K562 (cell line): Measurements from ENCODE around the gene EPN2. TPM values are rescaled to one million over a fixed set of nuclear protein-coding genes. Genes with fewer than 3 reads are reported as not detected.

ENCODE experiments used
- ATAC-seq: fragments of 200-7000 bp; cut with Tn5 transposase; 3 replicates; pipeline ENCODE4 v1.9.1; 2020; ENCODE audit warnings: moderate library complexity
- BruUV-seq: library from RNA; stranded (reverse); fragments of 400-500 nt; replicated peaks from 2 replicates; lab custom pipeline; 2021; lab: Mats Ljungman, UMichigan
- CTCF ChIA-PET: fragments of 300-600 bp; formaldehyde crosslinking; extraction: SDS; loops from one replicate; lab custom pipeline; 2021; ENCODE audit warnings: low intra/inter-chr PET ratio; lab: Yijun Ruan, JAX
- POLR2A ChIA-PET: fragments of 300-600, 350-650 bp; sonication (Branson Sonifier 250); formaldehyde crosslinking; extraction: SDS; loops from one replicate; lab custom pipeline; 2021; ENCODE audit warnings: antibody characterized with exemption, inconsistent platforms; lab: Yijun Ruan, JAX
- DNase-seq, 4 experiments: peaks; one replicate each; pipeline versions ENCODE4 v3.0.0 to v3.0.0-alpha.2; 2011 to 2018; ENCODE audit warnings: low spot score in 3 of 4, mixed read lengths in 3 of 4; ENCODE audit errors: extremely low read depth in 1 of 4
- FAIRE-seq: peaks from 2 replicates; lab custom pipeline; 2011; peaks lifted over from hg19 to GRCh38; lab: Jason Lieb, UNC
- H2AFZ ChIP-seq: 2 replicates; pipeline ENCODE4 v1.6.0; 2011; ENCODE audit warnings: low read depth, low read length, control low read depth, inconsistent platforms
- H3K27ac ChIP-seq: fragments of 200-600 bp; 3 replicates; pipeline ENCODE4 v1.8.0; 2011; ENCODE audit warnings: low read depth, mild to moderate bottlenecking, control low read depth, inconsistent platforms, low read length, moderate library complexity, mixed read lengths; ENCODE audit errors: extremely low read depth
- H3K27me3 ChIP-seq, 2 experiments: fragments of 300-600 bp in 1 of 2; 2 replicates in 1 of 2; 3 replicates in 1 of 2; pipeline versions ENCODE4 v1.6.0 to v1.8.0; 2011; ENCODE audit warnings: inconsistent platforms in 2 of 2, low read length in 2 of 2, mild to moderate bottlenecking in 1 of 2, mixed read lengths in 1 of 2, moderate library complexity in 1 of 2; ENCODE audit not compliant: control insufficient read depth in 2 of 2, insufficient read depth in 2 of 2
- H3K36me3 ChIP-seq: fragments of 300-600 bp; 3 replicates; pipeline ENCODE4 v1.8.0; 2011; ENCODE audit warnings: mild to moderate bottlenecking, low read length, inconsistent platforms; ENCODE audit not compliant: control insufficient read depth, insufficient read depth
- H3K4me1 ChIP-seq, 2 experiments: fragments of 200-600 bp in 1 of 2; replicated peaks in 1 of 2; 2 replicates in 1 of 2; 3 replicates in 1 of 2; pipeline versions ENCODE4 v1.5.1 to v1.8.0; 2011; ENCODE audit warnings: inconsistent platforms in 2 of 2, low read length in 2 of 2, mild to moderate bottlenecking in 1 of 2, mixed read lengths in 1 of 2, moderate library complexity in 1 of 2; ENCODE audit not compliant: control insufficient read depth in 2 of 2, insufficient read depth in 2 of 2
- H3K4me2 ChIP-seq: 2 replicates; pipeline ENCODE4 v1.6.1; 2011; ENCODE audit warnings: low read length, control low read depth, inconsistent platforms, mixed read lengths; ENCODE audit not compliant: insufficient read depth
- H3K4me3 ChIP-seq: fragments of 200-600 bp; sonication (generic), shearing (Covaris generic); 2 replicates; pipeline ENCODE4 v1.5.1; 2016; ENCODE audit warnings: control low read depth, inconsistent platforms
- H3K79me2 ChIP-seq: fragments of 200-600 bp; 3 replicates; pipeline ENCODE4 v1.8.0; 2011; ENCODE audit warnings: low read length, inconsistent platforms; ENCODE audit not compliant: control insufficient read depth, insufficient read depth
- H3K9ac ChIP-seq, 2 experiments: 2 replicates each; pipeline versions ENCODE4 v1.6.0 to v1.6.1; 2011; ENCODE audit warnings: low read depth in 2 of 2, low read length in 2 of 2, control low read depth in 1 of 2, inconsistent platforms in 1 of 2, mild to moderate bottlenecking in 1 of 2, mixed read lengths in 1 of 2; ENCODE audit not compliant: insufficient read depth in 1 of 2
- H3K9me1 ChIP-seq: one replicate; pipeline ENCODE4 v1.6.0; 2011; ENCODE audit warnings: inconsistent platforms, mild to moderate bottlenecking, low read length, moderate library complexity; ENCODE audit not compliant: control insufficient read depth, insufficient read depth
- H3K9me3 ChIP-seq: replicated peaks from 2 replicates; pipeline ENCODE4 v1.5.1; 2011; ENCODE audit warnings: low read depth, low read length, inconsistent platforms; ENCODE audit not compliant: control insufficient read depth, insufficient read depth
- H4K20me1 ChIP-seq: replicated peaks from 2 replicates; pipeline ENCODE4 v1.6.1; 2011; ENCODE audit warnings: low read length, inconsistent platforms, mixed read lengths; ENCODE audit not compliant: control insufficient read depth, insufficient read depth
- DNMT1 ChIP-seq: fragments of 450-650 bp; IDR thresholded peaks from 2 replicates; pipeline ENCODE4 v1.6.1; 2016; ENCODE audit warnings: antibody characterized with exemption, mild to moderate bottlenecking
- GTF2F1 ChIP-seq: IDR thresholded peaks from 2 replicates; pipeline ENCODE4 v1.6.1; 2011; ENCODE audit warnings: low read depth, low read length, improper control_type of control experiment
- HMG20A ChIP-seq: fragments of 450-650 bp; formaldehyde crosslinking; conservative IDR thresholded peaks from 2 replicates; pipeline ENCODE4 v1.4.0; 2020; ENCODE audit warnings: mild to moderate bottlenecking, mixed read lengths
- KLF16 ChIP-seq: IDR thresholded peaks from 2 replicates; pipeline ENCODE4 v1.6.1; 2016; ENCODE audit warnings: antibody characterized with exemption
- MAFF ChIP-seq: IDR thresholded peaks from 2 replicates; pipeline ENCODE4 v1.6.1; 2012; ENCODE audit warnings: low read length, improper control_type of control experiment
- MED1 ChIP-seq: sonication (generic); formaldehyde crosslinking; IDR thresholded peaks from 2 replicates; pipeline ENCODE4 v1.8.1; 2023; ENCODE audit warnings: missing genetic modification reagents, borderline replicate concordance
- SUPT5H ChIP-seq: fragments of 450-650 bp; IDR thresholded peaks from 2 replicates; pipeline ENCODE4 v1.6.1; 2016
- YY1 ChIP-seq, 3 experiments: IDR thresholded peaks; 2 replicates each; pipeline ENCODE4 v1.6.1; 2011; ENCODE audit warnings: low read length in 2 of 3, mild to moderate bottlenecking in 2 of 3, moderate library complexity in 2 of 3, borderline replicate concordance in 1 of 3, control low read depth in 1 of 3, low read depth in 1 of 3; ENCODE audit not compliant: insufficient read depth in 3 of 3, insufficient replicate concordance in 2 of 3, control insufficient read depth in 1 of 3, insufficient read length in 1 of 3; ENCODE audit errors: extremely low read depth in 1 of 3
- ZBTB5 ChIP-seq: fragments of 450-650 bp; IDR thresholded peaks from 2 replicates; pipeline ENCODE4 v1.6.1; 2017; ENCODE audit warnings: antibody characterized with exemption
- ZEB2 ChIP-seq: fragments of 450-650 bp; IDR thresholded peaks from 2 replicates; pipeline ENCODE4 v1.6.1; 2016
- ZNF175 ChIP-seq: fragments of 200-800 bp; sonication (Bioruptor generic); IDR thresholded peaks from 2 replicates; pipeline ENCODE4 v1.6.1; 2016; ENCODE audit warnings: low read depth, mild to moderate bottlenecking, missing genetic modification characterization, missing compliant biosample characterization
- ZNF239 ChIP-seq: fragments of 250-450 bp; sonication (Bioruptor Pico); IDR thresholded peaks from 2 replicates; pipeline ENCODE4 v1.4.0; 2020; ENCODE audit warnings: mild to moderate bottlenecking
- ZNF318 ChIP-seq, 2 experiments: fragments of 450-650 bp; IDR thresholded peaks; 2 replicates each; pipeline ENCODE4 v1.6.1; 2016; ENCODE audit warnings: mild to moderate bottlenecking in 2 of 2, borderline replicate concordance in 1 of 2, low read depth in 1 of 2, moderate library complexity in 1 of 2
- ZNF644 ChIP-seq: fragments of 200-800 bp; sonication (Bioruptor generic); IDR thresholded peaks from 2 replicates; pipeline ENCODE4 v1.6.1; 2016; ENCODE audit warnings: low read depth, missing genetic modification characterization, missing compliant biosample characterization
- WGBS: fragments of 100-300 bp; shearing (Covaris generic); methylation state at CpG from one replicate; pipeline ENCODE4 v1.1.6; 2016; ENCODE audit warnings: low coverage, mixed read lengths; ENCODE audit not compliant: insufficient coverage; ENCODE audit errors: missing lambda C conversion rate; 5-methylcytosine and 5-hydroxymethylcytosine counted together
- in situ Hi-C: fragments of 300-500 bp; cut with MboI; formaldehyde crosslinking; loops from 4 replicates; pipeline ENCODE4 v1.15.0; 2018; ENCODE audit warnings: inconsistent platforms, mixed read lengths
- intact Hi-C: fragments of 100-400 bp; cut with micrococcal nuclease; formaldehyde crosslinking; loops from 2 replicates; pipeline ENCODE4 v1.14.2; 2022
- polyA plus RNA-seq, 8 experiments: library from polyadenylated mRNA; depleted of rRNA in 4 of 8; stranded (reverse) in 5 of 8; unstranded in 3 of 8; fragments of >200 nt; fragmentation: Nextera tagmentation in 2 of 8; fragmentation: Illumina TruSeq in 1 of 8; extraction: Ambion mirVana in 2 of 8; extraction: Trizol in 1 of 8; gene quantifications; 2 replicates each; pipeline versions ENCODE4 v1.2.1 to v1.2.3, GENCODE V29; 2011 to 2014; ENCODE audit warnings: inconsistent platforms in 1 of 8, missing spikeins in 1 of 8
- total RNA-seq, 7 experiments: library from RNA; depleted of rRNA in 6 of 7; stranded (reverse); fragments of >200 nt in 6 of 7; fragmentation: Illumina TruSeq in 2 of 7; extraction: Trizol in 2 of 7; gene quantifications; 2 replicates each; pipeline versions ENCODE4 v1.2.1 to v1.2.3, GENCODE V29; 2011 to 2021; ENCODE audit warnings: low replicate concordance in 1 of 7

EPN2 gene
- total and polyA plus RNA-seq, 9 of the 15 experiments (the other 6 are each of a cell fraction or from before 2014, with no cell fraction given) = 1.0 to 12.9 (median 8.9) TPM

GRCh38 chr17:19269641-19270040, 32.5 kb downstream of the EPN2 start:
- POLR2A ChIA-PET = interaction anchor here (1.2 kb wide), 1 partner anchor 7 kb away, joined by 3 read pairs; no protein-coding TSS in a partner anchor
- no peak for FAIRE-seq
- intact Hi-C loops = no loop called here
- TF ChIP-seq ZNF318 (IDR thresholded peaks at IDR 0.05; ENCODE audit: borderline replicate concordance in 1 of 2, low read depth in 1 of 2) = no peak
- TF ChIP-seq SUPT5H = no peak
- no peak for TF ChIP-seq GTF2F1
- no peak for TF ChIP-seq ZEB2
- TF ChIP-seq ZNF175 (CRISPR knock-in tag) = no peak
- no peak for TF ChIP-seq MED1 (CRISPR knock-in tag)
- no peak for TF ChIP-seq ZBTB5
- no peak for TF ChIP-seq HMG20A (CRISPR knock-in tag)
- no peak for TF ChIP-seq ZNF644 (tag)
- TF ChIP-seq MAFF = no peak
- TF ChIP-seq YY1 (IDR thresholded peaks at IDR 0.05; ENCODE audit: borderline replicate concordance in 1 of 3, control insufficient read depth in 1 of 3, extremely low read depth in 1 of 3, insufficient read depth in 3 of 3, insufficient read length in 1 of 3, insufficient replicate concordance in 2 of 3, low read depth in 1 of 3, low read length in 2 of 3) = no peak
- no peak for TF ChIP-seq ZNF239 (CRISPR knock-in tag)
- TF ChIP-seq DNMT1 = no peak
- no peak for TF ChIP-seq KLF16

More at GRCh38 chr17:19269641-19270040, 32.5 kb downstream of the EPN2 start:
- Histone ChIP-seq H3K9me1 (no peaks in the 10 kb centered on the region), H3K4me1 (peaks cover 16 to 41% of the 10 kb centered on the region in 2 experiments; a peak in 4 of 5 replicates), H3K4me2 (no peak overlapping the region), H3K9me3 (no peaks in the 10 kb centered on the region), H3K4me3 (no peak overlapping the region), H2AFZ (no peak overlapping the region), H4K20me1 (no peaks in the 10 kb centered on the region; the same call in none of the 2 replicates), H3K27me3 (no peaks in the 10 kb centered on the region), H3K36me3 (peaks cover 4% of the 10 kb centered on the region), H3K9ac (no peak overlapping the region), H3K79me2 (0 out of 3 replicates have a peak, but pooled peaks cover 2% of the 10 kb centered on the region), H3K27ac (no peak overlapping the region)
- 39% methylated on average over 3 of the region's 3 CpGs for WGBS
- ATAC-seq = no peak
- CTCF ChIA-PET = no interaction called here
- no peak for DNase-seq
- no TSS peak for BruUV-seq
- in situ Hi-C loops = no loop called here
